ENCODE results near the gene OR11G2.
"Not testable (repeated sequence)": the region's sequence is repeated elsewhere in the genome, so short reads cannot be mapped to it uniquely, and the experiment has no call there.

OR11G2 gene, protein sequence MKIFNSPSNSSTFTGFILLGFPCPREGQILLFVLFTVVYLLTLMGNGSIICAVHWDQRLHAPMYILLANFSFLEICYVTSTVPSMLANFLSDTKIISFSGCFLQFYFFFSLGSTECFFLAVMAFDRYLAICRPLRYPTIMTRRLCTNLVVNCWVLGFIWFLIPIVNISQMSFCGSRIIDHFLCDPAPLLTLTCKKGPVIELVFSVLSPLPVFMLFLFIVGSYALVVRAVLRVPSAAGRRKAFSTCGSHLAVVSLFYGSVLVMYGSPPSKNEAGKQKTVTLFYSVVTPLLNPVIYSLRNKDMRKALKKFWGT
- total RNA-seq: 0 reads per million in 2 donors

- DNase-seq: no peak
These were observed at the start of gene OR11G2 for GRCh38 chr14:20190596-20190995. Gene OR11G2 (plus strand): TSS chr14:20190896. CDS start chr14:20197438, 6,542 bp downstream.

DNA sequence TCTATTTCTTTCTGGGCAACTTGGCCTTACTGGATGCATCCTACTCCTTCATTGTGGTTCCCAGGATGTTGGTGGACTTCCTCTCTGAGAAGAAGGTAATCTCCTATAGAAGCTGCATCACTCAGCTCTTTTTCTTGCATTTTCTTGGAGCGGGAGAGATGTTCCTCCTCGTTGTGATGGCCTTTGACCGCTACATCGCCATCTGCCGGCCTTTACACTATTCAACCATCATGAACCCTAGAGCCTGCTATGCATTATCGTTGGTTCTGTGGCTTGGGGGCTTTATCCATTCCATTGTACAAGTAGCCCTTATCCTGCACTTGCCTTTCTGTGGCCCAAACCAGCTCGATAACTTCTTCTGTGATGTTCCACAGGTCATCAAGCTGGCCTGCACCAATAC is 46.8 kb upstream of the OR11G2 start:
- DNase-seq: no peak

DNA sequence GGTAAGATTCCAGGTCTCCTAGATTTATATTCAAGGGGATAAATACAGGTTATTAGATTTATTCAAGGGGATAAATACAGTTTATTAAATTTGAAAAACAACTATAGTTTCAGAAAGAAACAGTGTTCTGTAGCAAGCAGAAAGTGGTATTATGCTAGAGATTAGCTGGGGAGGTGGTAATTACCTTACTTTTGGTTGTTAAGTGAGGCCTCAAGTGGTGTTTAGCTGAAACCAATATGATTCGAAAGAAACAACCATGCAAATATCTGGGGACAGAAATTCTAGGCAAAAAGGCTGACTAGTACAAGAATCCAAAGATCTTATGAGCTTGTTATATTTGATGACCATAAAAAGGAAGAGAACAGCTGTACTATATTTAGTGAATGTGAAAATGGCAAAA is 45.9 kb upstream of the OR11G2 start:
- DNase-seq: no peak

DNA sequence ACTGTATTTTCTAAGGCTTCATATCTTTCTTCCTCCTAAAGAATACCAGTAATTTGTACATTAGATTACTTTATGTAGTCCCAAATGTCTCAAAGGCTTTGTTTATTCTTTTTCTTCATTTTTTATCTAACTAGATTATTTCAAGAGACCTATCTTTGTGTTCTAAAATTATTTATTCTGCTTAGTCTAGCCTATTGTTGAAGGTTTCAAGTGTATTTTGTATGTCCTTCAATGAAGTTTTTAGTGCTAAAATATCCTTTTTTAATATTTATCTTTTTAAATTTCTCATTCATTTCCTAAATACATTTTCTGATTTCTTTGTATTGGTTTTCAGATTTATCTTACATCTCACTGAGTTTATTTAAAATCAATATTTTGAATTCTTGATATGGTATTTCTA is 26.2 kb upstream of the OR11G2 start:
- no peak for DNase-seq

GRCh38 chr14:20167091-20167490 is 23.6 kb upstream of the OR11G2 start:
- DNase-seq: no peak

DNA sequence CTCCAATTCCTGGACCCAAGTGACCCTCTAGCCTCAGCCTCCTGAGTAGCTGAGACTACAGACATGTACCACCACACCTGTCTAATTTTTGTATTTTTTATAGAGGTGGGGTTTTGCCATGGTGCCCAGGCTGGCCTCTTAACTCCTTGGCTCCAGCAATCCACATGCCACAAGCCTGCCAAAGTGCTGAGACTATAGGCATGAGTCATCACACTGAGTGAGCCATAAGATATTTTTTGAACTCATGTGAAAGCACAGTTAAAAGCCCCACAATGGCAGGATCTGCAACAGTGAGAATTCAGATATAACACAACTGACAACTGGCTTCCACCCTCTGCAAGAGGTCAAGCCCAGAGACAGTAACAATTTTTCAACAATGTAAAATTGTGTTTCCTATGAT is 20.8 kb upstream of the OR11G2 start:
- DNase-seq: not testable (repeated sequence)

- not testable (repeated sequence) for DNase-seq
These were observed 16.5 kb upstream of the OR11G2 start for GRCh38 chr14:20174205-20174604.

GRCh38 chr14:20176330-20176729 is 14.4 kb upstream of the OR11G2 start:
- no peak for DNase-seq

DNA sequence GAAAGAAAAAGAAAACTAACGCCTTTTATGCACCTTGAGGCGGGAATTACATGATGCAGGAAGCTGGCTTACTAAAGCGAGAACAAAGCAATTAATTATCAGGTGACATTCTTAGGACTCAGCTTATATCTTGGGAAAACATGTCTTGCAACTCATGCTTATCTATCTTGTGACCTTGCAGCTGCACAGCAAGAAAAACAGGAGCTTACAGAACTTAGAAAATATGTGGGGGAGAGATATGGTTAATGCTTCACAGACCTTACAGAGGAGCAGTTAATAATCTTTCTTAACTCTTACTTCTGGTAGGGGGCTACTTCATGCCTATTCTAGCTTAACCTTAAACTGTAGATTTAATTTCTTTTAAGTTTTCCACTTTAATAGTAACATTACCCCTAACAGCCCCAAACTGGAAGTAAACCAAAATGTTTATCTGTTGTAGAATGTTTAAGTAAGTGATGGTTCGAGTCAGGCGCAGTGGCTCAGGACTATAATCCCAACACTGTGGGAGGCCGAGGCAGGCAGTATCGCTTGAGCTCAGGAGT is 13.2 kb upstream of the OR11G2 start:
- DNase-seq: no peak

DNA sequence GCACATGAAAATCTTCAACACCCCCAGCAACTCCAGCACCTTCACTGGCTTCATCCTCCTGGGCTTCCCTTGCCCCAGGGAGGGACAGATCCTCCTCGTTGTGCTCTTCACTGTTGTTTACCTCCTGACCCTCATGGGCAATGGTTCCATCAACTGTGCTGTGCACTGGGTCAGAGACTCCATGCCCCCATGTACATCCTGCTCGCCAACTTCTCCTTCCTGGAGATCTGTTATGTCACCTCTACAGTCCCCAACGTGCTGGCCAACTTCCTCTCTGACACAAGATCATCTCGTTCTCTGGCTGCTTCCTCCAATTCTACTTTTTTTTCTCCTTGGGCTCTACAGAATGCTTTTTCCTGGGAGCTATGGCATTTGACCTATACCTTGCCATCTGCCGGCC is 11.5 kb upstream of the OR11G2 start:
- DNase-seq: no peak

GRCh38 chr14:20179880-20180279 is 10.8 kb upstream of the OR11G2 start:
- DNase-seq: no peak

DNA sequence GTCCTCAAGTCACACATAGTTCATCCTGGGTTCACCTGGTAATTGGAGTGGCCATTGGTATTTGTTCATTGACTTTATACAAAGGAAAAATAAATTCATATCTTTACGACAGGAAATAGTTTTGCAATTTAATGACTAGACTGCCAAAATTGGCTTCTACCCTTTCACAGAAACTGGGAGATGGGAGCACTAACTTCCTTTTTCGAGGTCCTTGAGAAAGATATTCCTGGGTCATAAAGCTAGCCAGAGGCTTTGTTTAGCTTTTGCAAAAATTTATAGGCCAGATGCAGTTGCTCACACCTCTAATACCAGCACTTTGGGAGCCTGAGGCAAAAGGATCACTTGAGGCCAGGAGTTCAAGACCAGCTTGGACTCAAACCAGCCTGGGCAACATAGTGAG is 10.2 kb upstream of the OR11G2 start:
- DNase-seq: no peak

- no peak for DNase-seq
These were observed 6.5 kb upstream of the OR11G2 start for GRCh38 chr14:20184181-20184580.

DNA sequence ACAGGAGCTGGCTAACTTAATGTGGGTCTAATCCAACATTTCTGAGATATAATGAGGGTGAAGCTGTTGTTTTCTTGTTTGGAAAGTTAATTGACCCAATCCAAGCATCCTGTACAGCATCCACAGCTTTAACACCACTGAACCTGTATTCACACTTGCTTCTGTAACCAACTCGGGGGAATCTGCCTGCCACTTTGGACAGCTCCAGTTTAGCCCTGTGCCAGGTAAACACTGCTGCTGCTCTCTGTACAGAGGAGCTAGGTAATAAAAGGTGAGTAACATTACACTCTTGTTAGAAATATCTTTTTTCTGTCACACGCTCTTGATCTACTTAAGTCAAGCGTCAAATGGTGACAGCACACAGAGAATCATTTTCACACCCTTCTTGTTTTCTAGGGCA is 700 bp downstream of the OR11G2 start:
- DNase-seq: no peak

DNA sequence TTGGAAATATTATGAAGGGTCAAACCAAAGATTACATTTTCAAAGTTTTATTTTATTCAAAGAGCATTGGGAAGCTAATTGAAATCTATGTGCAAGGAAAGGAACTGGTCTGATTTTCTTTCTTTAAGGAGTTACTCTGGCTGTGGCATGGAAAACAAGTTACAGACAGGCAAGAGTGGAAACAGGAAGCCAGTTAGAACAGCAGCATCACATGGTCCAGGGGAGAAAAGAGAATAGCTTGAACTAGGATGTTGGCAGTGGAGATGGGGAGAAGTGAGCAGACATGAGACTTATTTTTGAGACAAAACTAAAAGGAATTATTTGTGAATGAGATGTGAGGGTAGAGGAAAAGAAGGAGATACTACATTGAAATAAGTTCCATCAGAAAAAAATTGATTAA is 3.4 kb downstream of the OR11G2 start:
- DNase-seq: no peak

DNA sequence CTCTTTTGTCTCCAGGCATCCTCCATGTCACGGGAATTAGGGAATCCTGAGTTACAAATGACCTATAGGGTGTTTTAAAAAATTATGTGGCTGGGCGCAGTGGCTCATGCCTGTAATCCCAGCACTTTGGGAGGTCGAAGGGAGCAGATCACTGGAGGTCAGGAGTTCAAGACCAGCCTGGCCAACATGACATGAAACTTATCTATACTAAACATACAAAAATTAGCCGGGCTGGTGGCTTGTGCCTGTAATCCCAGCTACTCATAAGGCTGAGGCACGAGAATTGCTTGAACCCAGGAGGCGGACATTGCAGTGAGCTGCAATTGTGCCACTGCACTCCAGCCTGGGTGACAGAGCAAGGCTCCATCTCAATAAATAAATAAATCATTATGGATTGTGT is 4.5 kb downstream of the OR11G2 start:
- not testable (repeated sequence) for DNase-seq

DNA sequence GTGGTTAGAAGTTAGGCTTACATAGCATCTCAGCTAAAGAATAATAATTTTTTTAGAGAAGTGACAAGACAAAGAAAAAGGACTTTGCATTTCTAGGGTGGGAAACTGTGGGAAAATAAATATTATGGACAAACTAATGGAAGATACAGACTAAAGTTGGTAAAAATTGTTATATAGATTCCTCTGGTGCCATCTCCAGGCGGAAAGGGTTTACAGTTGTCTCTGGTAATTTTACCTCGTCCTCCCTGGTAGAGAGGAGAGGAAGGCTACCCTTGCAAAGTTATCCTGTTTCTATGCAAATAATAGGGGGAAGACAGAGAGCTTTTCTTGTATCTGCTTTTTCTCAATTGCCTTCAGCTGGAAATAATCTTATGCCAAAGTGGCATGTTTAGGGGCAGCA is 5.2 kb downstream of the OR11G2 start:
- DNase-seq: no peak

GRCh38 chr14:20197459-20197858 is 6.8 kb downstream of the OR11G2 start:
- no peak for DNase-seq

DNA sequence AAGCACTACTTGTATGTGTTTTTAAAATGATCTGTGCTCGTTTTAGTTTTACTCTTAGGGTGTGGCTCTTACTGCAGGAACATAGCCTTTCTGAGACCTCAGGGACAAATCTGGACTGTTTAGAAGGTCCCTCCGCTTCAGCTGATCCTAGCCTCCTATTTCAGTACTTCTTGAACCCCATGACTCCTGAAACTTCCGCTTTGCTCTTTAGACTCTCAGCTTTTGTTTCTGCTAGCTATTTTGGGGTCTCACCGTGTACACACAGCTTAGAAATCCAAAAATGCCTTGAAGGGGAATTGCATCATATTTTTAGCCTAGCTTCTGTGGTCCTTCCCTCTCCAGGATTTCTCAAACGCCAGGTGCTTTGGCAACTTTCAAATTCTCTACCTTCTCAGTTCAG is 8.3 kb downstream of the OR11G2 start:
- no peak for DNase-seq

DNA sequence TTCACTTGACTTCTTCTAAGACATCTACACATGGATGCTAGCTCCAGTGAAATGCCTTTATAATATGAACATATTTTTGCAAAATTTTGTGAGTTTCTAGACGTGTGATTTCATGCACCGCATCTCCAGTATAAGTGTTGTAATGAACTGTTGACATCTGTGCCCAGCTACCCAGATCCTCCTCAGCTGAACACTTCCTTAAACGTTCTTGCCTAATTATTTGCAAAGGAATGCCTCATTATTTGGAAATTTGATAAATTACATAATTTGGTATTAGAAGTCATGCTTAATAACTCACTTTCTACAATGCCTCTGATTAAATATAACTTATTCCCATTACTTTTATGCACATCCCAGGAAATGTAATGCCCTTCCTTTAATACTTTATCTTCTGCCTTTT is 14.0 kb downstream of the OR11G2 start:
- no peak for DNase-seq

DNA sequence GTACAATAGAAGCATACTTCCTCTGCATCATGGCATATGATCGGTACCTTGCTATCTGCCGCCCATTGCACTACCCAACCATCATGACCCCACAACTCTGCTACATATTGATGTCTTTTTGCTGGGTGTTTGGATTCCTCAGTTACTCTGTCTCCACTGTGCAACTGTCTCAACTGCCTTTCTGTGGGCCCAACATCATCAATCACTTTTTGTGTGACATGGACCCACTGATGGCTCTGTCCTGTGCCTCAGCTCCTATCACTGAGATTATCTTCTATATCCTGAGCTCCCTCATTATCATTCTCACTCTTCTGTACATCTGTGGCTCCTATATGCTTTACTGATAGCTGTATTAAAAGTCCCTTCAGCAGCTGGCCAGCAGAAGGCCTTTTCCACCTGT is 18.9 kb downstream of the OR11G2 start:
- DNase-seq: no peak

- DNase-seq: not testable (repeated sequence)
These were observed 21.7 kb downstream of the OR11G2 start for GRCh38 chr14:20212406-20212805.

DNA sequence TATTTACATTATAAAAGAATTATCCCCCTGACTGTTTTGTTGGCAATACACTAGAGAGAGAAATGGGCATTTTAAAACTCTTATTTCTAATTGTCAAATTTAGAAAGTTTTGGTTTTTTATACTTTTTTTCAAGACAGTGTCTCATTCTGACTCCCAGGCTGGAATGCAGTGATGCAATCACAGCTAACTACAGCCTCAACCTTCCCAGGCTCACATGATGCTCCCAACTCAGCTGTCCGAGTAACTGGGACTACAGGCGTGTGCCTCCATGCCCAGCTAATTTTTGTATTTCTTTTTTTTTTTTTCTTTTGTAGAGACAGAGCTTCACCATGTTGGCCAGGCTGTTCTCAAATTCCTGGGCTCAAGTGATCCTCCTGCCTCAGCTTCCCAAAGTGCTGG is 24.5 kb downstream of the OR11G2 start:
- DNase-seq: no peak

- no peak for DNase-seq
These were observed 28.3 kb downstream of the OR11G2 start for GRCh38 chr14:20219033-20219432.

- DNase-seq: no peak
These were observed 32.7 kb downstream of the OR11G2 start, which contains the start of gene OR11H6 for GRCh38 chr14:20223410-20223809. Gene OR11H6 (plus strand): TSS chr14:20223710. CDS start chr14:20223710, 0 bp downstream.
